ENCODE measurements around the gene MESD. TPM values are rescaled to one million over a fixed set of nuclear protein-coding genes. Genes with fewer than 3 reads are reported as not detected.

Gene MESD
- total and polyA plus RNA-seq, 8 donors: 24.2 to 44.1 (median 42.7) TPM

DNA sequence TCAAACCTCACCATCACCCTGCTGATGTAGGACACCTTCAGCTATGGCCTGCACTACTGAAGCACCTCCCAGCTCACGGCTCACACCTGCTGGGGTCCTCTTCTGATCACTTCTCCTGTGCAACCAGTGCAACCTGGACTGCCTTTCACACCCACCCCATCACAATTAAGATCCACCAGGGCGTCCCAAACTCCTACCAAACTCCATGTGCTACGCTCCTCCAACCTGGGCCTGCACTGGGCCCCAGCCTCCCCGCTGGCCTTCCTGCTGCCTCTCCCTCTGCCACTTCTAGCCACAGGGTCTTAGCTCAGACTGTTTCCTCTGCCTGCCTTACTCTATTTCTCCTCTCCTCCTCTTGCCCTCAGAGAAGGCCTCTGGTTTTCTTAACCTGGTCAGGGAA, 12.8 kb downstream of the MESD start:
- intact Hi-C loops (cut with DNase I): no loop called here
- Histone ChIP-seq H3K27me3 (no peaks in the 10 kb centered on the region), H3K4me1 (peaks cover 0 to 20% of the 10 kb centered on the region in 2 donors), H3K4me3 (no peak overlapping the region), H3K27ac (no peak overlapping the region), H3K36me3 (peaks cover 0 to 56% of the 10 kb centered on the region in 2 donors), H3K9me3 (no peaks in the 10 kb centered on the region)
- DNase-seq (no peak), ATAC-seq (no peak)
- TF ChIP-seq, protein P1, sequence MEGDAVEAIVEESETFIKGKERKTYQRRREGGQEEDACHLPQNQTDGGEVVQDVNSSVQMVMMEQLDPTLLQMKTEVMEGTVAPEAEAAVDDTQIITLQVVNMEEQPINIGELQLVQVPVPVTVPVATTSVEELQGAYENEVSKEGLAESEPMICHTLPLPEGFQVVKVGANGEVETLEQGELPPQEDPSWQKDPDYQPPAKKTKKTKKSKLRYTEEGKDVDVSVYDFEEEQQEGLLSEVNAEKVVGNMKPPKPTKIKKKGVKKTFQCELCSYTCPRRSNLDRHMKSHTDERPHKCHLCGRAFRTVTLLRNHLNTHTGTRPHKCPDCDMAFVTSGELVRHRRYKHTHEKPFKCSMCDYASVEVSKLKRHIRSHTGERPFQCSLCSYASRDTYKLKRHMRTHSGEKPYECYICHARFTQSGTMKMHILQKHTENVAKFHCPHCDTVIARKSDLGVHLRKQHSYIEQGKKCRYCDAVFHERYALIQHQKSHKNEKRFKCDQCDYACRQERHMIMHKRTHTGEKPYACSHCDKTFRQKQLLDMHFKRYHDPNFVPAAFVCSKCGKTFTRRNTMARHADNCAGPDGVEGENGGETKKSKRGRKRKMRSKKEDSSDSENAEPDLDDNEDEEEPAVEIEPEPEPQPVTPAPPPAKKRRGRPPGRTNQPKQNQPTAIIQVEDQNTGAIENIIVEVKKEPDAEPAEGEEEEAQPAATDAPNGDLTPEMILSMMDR (IDR thresholded peaks at IDR 0.05): no peak

DNA sequence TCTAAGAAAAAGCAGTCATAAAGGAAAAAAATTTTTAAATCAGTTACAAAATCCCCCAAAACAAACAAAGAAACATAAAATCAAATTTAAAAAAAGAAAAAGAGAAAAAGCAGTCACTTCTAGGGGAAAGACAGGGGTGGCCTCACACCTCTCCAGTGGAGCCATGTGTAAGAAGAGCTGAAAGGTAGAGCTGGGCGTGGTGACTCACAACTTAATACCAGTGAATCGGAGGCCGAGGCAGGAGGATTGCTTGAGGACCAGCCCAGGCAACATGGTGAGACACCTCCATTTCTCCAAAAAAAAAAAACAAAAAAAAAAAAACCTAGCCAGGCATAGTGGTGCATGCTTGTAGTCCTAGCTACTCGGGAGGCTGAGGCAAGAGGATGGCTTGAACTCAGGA, 14.7 kb downstream of the MESD start:
- H3K36me3 ChIP-seq: peaks cover 0 to 37% of the 10 kb centered on the region in 2 donors
- DNase-seq: no peak
- no peak for ATAC-seq
- no peak overlapping the region for H3K27ac ChIP-seq
- H3K27me3 ChIP-seq: no peaks in the 10 kb centered on the region
- no peak overlapping the region for H3K4me3 ChIP-seq
- intact Hi-C loops (cut with DNase I): loop anchor here in 1 of 2 donors (5.0 kb wide), 1 partner anchor 403 kb away; no protein-coding TSS in a partner anchor
- TF ChIP-seq, protein P1 (IDR thresholded peaks at IDR 0.05): no peak
- peaks cover 0 to 19% of the 10 kb centered on the region in 2 donors for H3K4me1 ChIP-seq
- H3K9me3 ChIP-seq: no peaks in the 10 kb centered on the region

DNA sequence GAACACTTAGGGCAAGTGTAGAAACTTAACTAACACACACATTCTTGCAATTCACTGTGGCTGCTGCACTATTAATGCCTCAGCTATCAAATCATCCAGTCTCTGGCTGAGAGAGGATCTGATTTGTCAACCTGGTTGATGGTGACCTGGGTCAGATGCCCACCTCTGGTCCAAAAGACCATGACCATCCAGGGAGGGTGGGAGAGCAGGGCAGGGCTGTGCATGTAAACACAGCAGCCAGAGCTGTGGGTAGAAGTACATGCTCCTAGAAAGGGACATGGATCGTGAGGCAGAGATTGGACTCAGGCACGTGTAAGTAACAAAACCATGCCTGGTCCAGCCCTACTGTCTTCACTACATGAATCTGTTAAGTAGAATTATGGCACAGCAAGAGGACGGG, 17.3 kb downstream of the MESD start:
- Histone ChIP-seq H3K4me1 (peaks cover 0 to under 1% of the 10 kb centered on the region in 2 donors), H3K36me3 (peaks cover 0 to 39% of the 10 kb centered on the region in 2 donors), H3K27ac (no peak overlapping the region), H3K27me3 (no peaks in the 10 kb centered on the region), H3K4me3 (no peak overlapping the region), H3K9me3 (no peaks in the 10 kb centered on the region)
- intact Hi-C loops (cut with DNase I): loop anchor here in 1 of 2 donors (5.0 kb wide), 1 partner anchor 400 kb away; no protein-coding TSS in a partner anchor
- DNase-seq: no peak
- TF ChIP-seq, protein P1 (IDR thresholded peaks at IDR 0.05): no peak
- ATAC-seq: no peak

- intact Hi-C loops (cut with DNase I): loop anchor here in 1 of 2 donors (5.0 kb wide), 1 partner anchor 399 kb away; no protein-coding TSS in a partner anchor
- Histone ChIP-seq H3K27ac (no peak overlapping the region), H3K36me3 (peaks cover 0 to 34% of the 10 kb centered on the region in 2 donors), H3K9me3 (no peaks in the 10 kb centered on the region), H3K4me3 (no peak overlapping the region), H3K27me3 (no peaks in the 10 kb centered on the region), H3K4me1 (no peaks in the 10 kb centered on the region)
- TF ChIP-seq, protein P1 (IDR thresholded peaks at IDR 0.05): no peak
- ATAC-seq: no peak
- DNase-seq: no peak
These were observed 18.5 kb downstream of the MESD start for GRCh38 chr15:80971143-80971542.

- TF ChIP-seq, protein P1 (IDR thresholded peaks at IDR 0.05): no peak
- H3K36me3 ChIP-seq: peaks cover 0 to 34% of the 10 kb centered on the region in 2 donors
- intact Hi-C loops (cut with DNase I): loop anchor here in 1 of 2 donors (5.0 kb wide), 1 partner anchor 398 kb away; no protein-coding TSS in a partner anchor
- H3K27ac ChIP-seq: no peak overlapping the region
- no peak for ATAC-seq
- H3K27me3 ChIP-seq: no peaks in the 10 kb centered on the region
- no peaks in the 10 kb centered on the region for H3K4me1 ChIP-seq
- H3K4me3 ChIP-seq: no peak overlapping the region
- no peak for DNase-seq
- H3K9me3 ChIP-seq: no peaks in the 10 kb centered on the region
These were observed 19.0 kb downstream of the MESD start for GRCh38 chr15:80970658-80971057.
